Gastrocnemius medialis (tissue), 4 donors: ENCODE results near the gene FYB2. TPM values are rescaled to one million over a fixed set of nuclear protein-coding genes. Genes with fewer than 3 reads are reported as not detected.

Experiments used
- ATAC-seq, 2 donors: fragments of 150-250 bp; one replicate each; pipeline ENCODE4 v1.9.1; 2016
- DNase-seq, 2 donors: peaks; one replicate each; pipeline ENCODE4 v3.0.0-alpha.2; 2019
- H3K27ac ChIP-seq, 4 donors: fragments of 200-600 bp; sonication (generic); 1 replicate in 1 of 4; 2 replicates in 3 of 4; pipeline ENCODE4 v1.5.1; 2016 to 2018; ENCODE audit warnings: mild to moderate bottlenecking in 2 of 4, moderate library complexity in 1 of 4
- H3K27me3 ChIP-seq, 3 donors: fragments of 200-600 bp; sonication (generic) in 2 of 3; 1 replicate in 1 of 3; 2 replicates in 2 of 3; pipeline versions ENCODE4 v1.5.1 to v1.6.0; 2016 to 2019; ENCODE audit warnings: mild to moderate bottlenecking in 1 of 3, moderate library complexity in 1 of 3
- H3K36me3 ChIP-seq, 2 donors: fragments of 200-600 bp; sonication (generic) in 1 of 2; one replicate each; pipeline ENCODE4 v1.5.1; 2017 to 2018
- H3K4me1 ChIP-seq, 2 donors: fragments of 200-600 bp; sonication (generic) in 1 of 2; one replicate each; pipeline ENCODE4 v1.5.1; 2016 to 2017; ENCODE audit warnings: mild to moderate bottlenecking in 2 of 2
- H3K4me3 ChIP-seq, 4 donors: fragments of 200-600 bp; sonication (generic) in 3 of 4; 1 replicate in 1 of 4; 2 replicates in 3 of 4; pipeline ENCODE4 v1.5.1; 2016 to 2019; ENCODE audit warnings: mild to moderate bottlenecking in 2 of 4
- H3K9me3 ChIP-seq, 3 donors: fragments of 200-600 bp; sonication (generic) in 2 of 3; 1 replicate in 1 of 3; 2 replicates in 2 of 3; pipeline ENCODE4 v1.5.1; 2016 to 2019
- CTCF ChIP-seq, 5 experiments: fragments of 450-650 bp in 3 of 5; fragments of 200-600 bp in 2 of 5; sonication (generic) in 2 of 5; IDR thresholded peaks in 4 of 5; conservative IDR thresholded peaks in 1 of 5; 1 replicate in 4 of 5; 2 replicates in 1 of 5; pipeline ENCODE4 v1.5.1; 2016 to 2019; ENCODE audit warnings: antibody characterized with exemption in 5 of 5, mild to moderate bottlenecking in 3 of 5, moderate library complexity in 3 of 5
- POLR2A ChIP-seq, 2 donors: fragments of 450-650 bp; IDR thresholded peaks; one replicate each; pipeline ENCODE4 v1.6.1; 2017; ENCODE audit warnings: antibody characterized with exemption in 2 of 2, mild to moderate bottlenecking in 2 of 2, moderate library complexity in 2 of 2
- in situ Hi-C, 4 donors: fragments of 200-750 bp; cut with MboI; loops; one replicate each; pipeline versions ENCODE4 v1.15.0 to v1.8.0; 2017; ENCODE audit warnings: low sequenced_read_pairs in 4 of 4
- intact Hi-C: fragments of 100-400 bp; cut with DNase I; formaldehyde crosslinking; loops from one replicate; pipeline ENCODE4 v1.15.1; 2023; ENCODE audit warnings: low total_unique reads
- total RNA-seq, 4 donors: library from RNA; depleted of rRNA; stranded (reverse); fragments of >200 nt; gene quantifications; one replicate each; pipeline versions ENCODE4 v1.1.0 to v1.2.3, GENCODE V29; 2016

Gene FYB2
- total RNA-seq, 4 donors from 2014 or later = 1.0 to 14.2 (median 1.7) TPM

DNA sequence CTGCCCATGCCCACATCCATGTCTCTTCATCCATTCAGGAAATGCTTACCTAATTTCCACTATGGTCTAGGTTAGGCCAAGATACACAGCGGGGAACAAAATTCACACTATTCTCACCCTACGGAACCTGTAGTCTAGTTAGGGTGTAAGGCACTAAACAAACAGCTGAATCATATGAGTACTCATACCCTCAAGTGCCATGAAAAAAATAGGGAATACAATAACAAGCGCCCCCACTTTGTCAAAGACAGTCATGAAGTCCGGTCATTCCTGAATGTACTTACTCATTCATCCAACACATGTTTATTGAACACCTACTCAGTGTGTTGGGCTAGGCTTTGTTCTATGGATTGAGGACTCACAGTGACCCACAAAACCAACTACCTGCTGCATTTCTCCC, 6.2 kb upstream of the FYB2 start:
- no peaks in the 10 kb centered on the region for H3K9me3 ChIP-seq
- DNase-seq (no peak), ATAC-seq (no peak)
- H3K27ac ChIP-seq = no peak overlapping the region
- no peak for TF ChIP-seq CTCF (IDR thresholded peaks at IDR 0.05 in 4 of 5, conservative IDR thresholded peaks at IDR 0.05 in 1 of 5)
- no peak for TF ChIP-seq POLR2A (IDR thresholded peaks at IDR 0.05)
- H3K36me3 ChIP-seq = no peaks in the 10 kb centered on the region
- H3K4me3 ChIP-seq = no peak overlapping the region
- H3K4me1 ChIP-seq = peaks cover 3 to 4% of the 10 kb centered on the region in 2 donors
- intact Hi-C loops = no loop called here
- in situ Hi-C loops = loop anchor here (5.0 to 25.0 kb wide), 5 partner anchors 71 to 1337 kb away; no protein-coding TSS in a partner anchor
- H3K27me3 ChIP-seq = no peaks in the 10 kb centered on the region

DNA sequence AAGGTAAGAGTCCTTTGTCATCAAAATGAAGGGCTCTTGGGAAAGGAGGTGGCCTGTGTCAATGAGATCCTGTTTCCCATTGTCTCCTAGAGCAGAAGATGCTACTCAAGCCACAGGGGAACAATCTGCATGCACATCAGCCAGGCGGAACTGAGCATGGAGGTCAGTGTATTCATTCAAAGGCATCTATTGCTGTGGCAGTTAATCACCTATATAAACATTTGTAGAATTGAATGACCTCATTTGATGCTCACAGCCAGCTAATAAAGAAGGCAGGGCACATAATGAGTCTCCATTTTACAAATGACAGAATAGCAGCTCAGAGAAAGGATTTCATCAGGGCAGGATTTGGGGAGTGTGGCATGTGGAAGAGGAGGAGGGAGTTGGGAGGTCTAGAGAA, 5.7 kb upstream of the FYB2 start:
- H3K9me3 ChIP-seq = no peaks in the 10 kb centered on the region
- TF ChIP-seq CTCF (IDR thresholded peaks at IDR 0.05 in 4 of 5, conservative IDR thresholded peaks at IDR 0.05 in 1 of 5) (no peak), POLR2A (IDR thresholded peaks at IDR 0.05) (no peak)
- intact Hi-C loops (loop anchor here (5.0 kb wide), 1 partner anchor 113 kb away; no protein-coding TSS in a partner anchor), in situ Hi-C loops (loop anchor here (5.0 to 25.0 kb wide), 5 partner anchors 70 to 1337 kb away; no protein-coding TSS in a partner anchor)
- no peaks in the 10 kb centered on the region for H3K27me3 ChIP-seq
- H3K27ac ChIP-seq = no peak overlapping the region
- no peak for DNase-seq
- no peak for ATAC-seq
- H3K36me3 ChIP-seq = no peaks in the 10 kb centered on the region
- H3K4me3 ChIP-seq = no peak overlapping the region
- H3K4me1 ChIP-seq = peaks cover 3 to 5% of the 10 kb centered on the region in 2 donors

- no peak for TF ChIP-seq CTCF (IDR thresholded peaks at IDR 0.05 in 4 of 5, conservative IDR thresholded peaks at IDR 0.05 in 1 of 5)
- TF ChIP-seq POLR2A (IDR thresholded peaks at IDR 0.05) = no peak
- ATAC-seq (no peak), DNase-seq (no peak)
- no peaks in the 10 kb centered on the region for H3K9me3 ChIP-seq
- H3K27me3 ChIP-seq = no peaks in the 10 kb centered on the region
- peaks cover 8 to 10% of the 10 kb centered on the region in 2 donors for H3K4me1 ChIP-seq
- no peak overlapping the region for H3K27ac ChIP-seq
- in situ Hi-C loops = loop anchor here in 1 of 4 donors (10.0 kb wide), 1 partner anchor 69 kb away; no protein-coding TSS in a partner anchor
- H3K36me3 ChIP-seq = no peaks in the 10 kb centered on the region
- no peak overlapping the region for H3K4me3 ChIP-seq
- intact Hi-C loops = loop anchor here (5.0 kb wide), 1 partner anchor 112 kb away; no protein-coding TSS in a partner anchor
These were observed 5.1 kb upstream of the FYB2 start for GRCh38 chr1:56824271-56824670.

DNA sequence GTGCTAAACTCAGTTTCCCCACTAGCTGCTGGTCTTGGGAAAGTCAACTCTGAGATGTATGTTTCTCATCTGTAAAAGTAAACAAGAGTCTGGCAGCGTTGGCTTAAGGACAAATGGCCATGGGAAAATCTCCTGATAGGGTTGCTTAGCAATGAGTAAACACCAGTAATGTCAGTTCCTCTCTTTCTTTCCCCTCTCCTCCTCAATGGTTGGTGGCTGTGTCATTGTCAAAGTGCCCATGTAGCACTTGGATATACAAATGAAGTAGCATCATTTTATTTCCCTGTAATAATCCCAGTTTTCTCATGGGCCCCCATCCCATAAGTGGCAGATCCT, 2.2 kb upstream of the FYB2 start:
- ATAC-seq = no peak
- intact Hi-C loops = loop anchor here (1.0 to 5.0 kb wide), 2 partner anchors 63 to 109 kb away; no protein-coding TSS in a partner anchor
- no peaks in the 10 kb centered on the region for H3K36me3 ChIP-seq
- DNase-seq = no peak
- H3K9me3 ChIP-seq = no peaks in the 10 kb centered on the region
- H3K4me1 ChIP-seq = peaks cover 27 to 33% of the 10 kb centered on the region in 2 donors
- H3K27ac ChIP-seq = no peak overlapping the region
- no peaks in the 10 kb centered on the region for H3K27me3 ChIP-seq
- no peak for TF ChIP-seq POLR2A (IDR thresholded peaks at IDR 0.05)
- no peak for TF ChIP-seq CTCF (IDR thresholded peaks at IDR 0.05 in 4 of 5, conservative IDR thresholded peaks at IDR 0.05 in 1 of 5)
- H3K4me3 ChIP-seq = no peak overlapping the region
- in situ Hi-C loops = loop anchor here in 1 of 4 donors (10.0 kb wide), 1 partner anchor 67 kb away; no protein-coding TSS in a partner anchor
